GM23248 (cell line): ENCODE data around the gene LYRM4. TPM values are rescaled to one million over a fixed set of nuclear protein-coding genes. Genes with fewer than 3 reads are reported as not detected.

Source experiments
- DNase-seq: peaks from one replicate; pipeline ENCODE4 v3.0.0-alpha.2; 2015
- H2AFZ ChIP-seq: fragments of 200-600 bp; sonication (generic); 2 replicates; pipeline ENCODE4 v1.6.1; 2016; ENCODE audit warnings: antibody characterized with exemption
- H3F3A ChIP-seq: fragments of 200-600 bp; sonication (generic); 2 replicates; pipeline ENCODE4 v1.6.1; 2016; ENCODE audit warnings: mild to moderate bottlenecking, antibody characterized with exemption, mixed run types; ENCODE audit not compliant: insufficient read depth
- H3K27ac ChIP-seq: fragments of 200-600 bp; sonication (generic); 2 replicates; pipeline ENCODE4 v1.5.1; 2016; ENCODE audit warnings: mild to moderate bottlenecking
- H3K27me3 ChIP-seq: fragments of 200-600 bp; sonication (generic); replicated peaks from 2 replicates; pipeline ENCODE4 v1.6.1; 2016; ENCODE audit warnings: mild to moderate bottlenecking; ENCODE audit not compliant: insufficient read depth
- H3K36me3 ChIP-seq: fragments of 200-600 bp; sonication (generic); 2 replicates; pipeline ENCODE4 v1.6.1; 2016; ENCODE audit warnings: low read depth, mild to moderate bottlenecking
- H3K4me1 ChIP-seq: fragments of 200-600 bp; sonication (generic); 2 replicates; pipeline ENCODE4 v1.6.1; 2016; ENCODE audit warnings: mild to moderate bottlenecking; ENCODE audit not compliant: insufficient read depth
- H3K4me2 ChIP-seq: fragments of 200-600 bp; sonication (generic); one replicate; pipeline ENCODE4 v1.6.1; 2016; ENCODE audit warnings: mild to moderate bottlenecking; ENCODE audit not compliant: unreplicated experiment
- H3K4me3 ChIP-seq: fragments of 200-600 bp; sonication (generic); 2 replicates; pipeline ENCODE4 v1.5.1; 2016; ENCODE audit warnings: mild to moderate bottlenecking
- H3K79me2 ChIP-seq: fragments of 200-600 bp; sonication (generic); 2 replicates; pipeline ENCODE4 v1.6.1; 2016; ENCODE audit warnings: mild to moderate bottlenecking; ENCODE audit not compliant: insufficient read depth
- H3K9ac ChIP-seq: fragments of 200-600 bp; sonication (generic); 2 replicates; pipeline ENCODE4 v1.6.1; 2016; ENCODE audit warnings: mild to moderate bottlenecking
- H3K9me2 ChIP-seq: fragments of 200-600 bp; sonication (generic); 2 replicates; pipeline ENCODE4 v1.6.1; 2016; ENCODE audit warnings: mixed run types, mild to moderate bottlenecking, moderate library complexity; ENCODE audit not compliant: insufficient read depth
- H3K9me3 ChIP-seq: fragments of 200-600 bp; sonication (generic); one replicate; pipeline ENCODE4 v1.6.1; 2017; ENCODE audit warnings: low read depth
- H4K20me1 ChIP-seq: fragments of 200-600 bp; sonication (generic); 2 replicates; pipeline ENCODE4 v1.6.0; 2016; ENCODE audit not compliant: insufficient read depth
- EZH2 ChIP-seq: fragments of 200-600 bp; sonication (generic); IDR thresholded peaks from 2 replicates; pipeline ENCODE4 v1.6.1; 2018; ENCODE audit warnings: antibody characterized with exemption, mild to moderate bottlenecking; ENCODE audit not compliant: insufficient read depth, poor library complexity, severe bottlenecking
- EZH2phosphoT487 ChIP-seq: fragments of 200-600 bp; sonication (generic); IDR thresholded peaks from 2 replicates; pipeline ENCODE4 v1.6.1; 2018; ENCODE audit warnings: antibody characterized with exemption, moderate library complexity, mild to moderate bottlenecking, low read depth; ENCODE audit not compliant: insufficient read depth
- WGBS, 2 experiments: methylation state at CpG; one replicate each; pipeline ENCODE4 v1.1.6; 2015 to 2017; ENCODE audit warnings: low lambda C conversion rate in 2 of 2, low coverage in 1 of 2; ENCODE audit errors: missing lambda C conversion rate in 2 of 2; 5-methylcytosine and 5-hydroxymethylcytosine counted together
- in situ Hi-C: fragments of 300-500 bp; cut with MboI; formaldehyde crosslinking; loops from 2 replicates; pipeline ENCODE4 v1.15.0; 2020
- polyA plus RNA-seq: library from polyadenylated mRNA; unstranded; fragments of >200 nt; fragmentation: Nextera tagmentation; extraction: Ambion mirVana; gene quantifications from 2 replicates; pipeline ENCODE4 v1.2.1, GENCODE V29; 2016
- total RNA-seq: library from RNA; depleted of rRNA; stranded (reverse); fragments of >200 nt; shearing (Covaris generic); gene quantifications from 2 replicates; pipeline ENCODE4 v1.2.3, GENCODE V29; 2014

LYRM4 gene
- total and polyA plus RNA-seq, 2 experiments from 2014 or later, result 27.1 to 28.0 TPM

GRCh38 chr6:5160206-5160605 is 100.5 kb downstream of the LYRM4 start:
- H3K9me3 ChIP-seq, result no peaks in the 10 kb centered on the region
- H3K27me3 ChIP-seq, result no peaks in the 10 kb centered on the region
- no peaks in the 10 kb centered on the region for H4K20me1 ChIP-seq
- TF ChIP-seq EZH2, result no peak
- TF ChIP-seq EZH2phosphoT487, result no peak
- H3K36me3 ChIP-seq, result no peaks in the 10 kb centered on the region
- no peak overlapping the region for H3K27ac ChIP-seq
- no peak overlapping the region for H3K4me3 ChIP-seq
- H3K79me2 ChIP-seq, result 0 out of 2 replicates have a peak, but pooled peaks cover 1% of the 10 kb centered on the region
- H2AFZ ChIP-seq, result no peak overlapping the region
- H3K9me2 ChIP-seq, result no peaks in the 10 kb centered on the region
- 76 to 84% methylated on average over 4 of the region's 4 CpGs for WGBS, 2 experiments
- H3K9ac ChIP-seq, result no peak overlapping the region
- H3K4me2 ChIP-seq, result no peak overlapping the region
- in situ Hi-C loops, result no loop called here
- H3K4me1 ChIP-seq, result no peaks in the 10 kb centered on the region
- no peak for DNase-seq
- H3F3A ChIP-seq, result no peaks in the 10 kb centered on the region

- Histone ChIP-seq H3K4me3 (no peak overlapping the region), H2AFZ (no peak overlapping the region), H4K20me1 (no peaks in the 10 kb centered on the region), H3K36me3 (no peaks in the 10 kb centered on the region), H3K4me1 (no peaks in the 10 kb centered on the region), H3K27me3 (no peaks in the 10 kb centered on the region), H3K9me3 (no peaks in the 10 kb centered on the region), H3K9ac (no peak overlapping the region), H3K27ac (no peak overlapping the region), H3F3A (no peaks in the 10 kb centered on the region), H3K9me2 (no peaks in the 10 kb centered on the region), H3K79me2 (0 out of 2 replicates have a peak, but pooled peaks cover 4% of the 10 kb centered on the region), H3K4me2 (no peak overlapping the region)
- in situ Hi-C loops, result no loop called here
- 54 to 67% methylated on average over 1 of the region's 1 CpG for WGBS, 2 experiments
- no peak for DNase-seq
- no peak for TF ChIP-seq EZH2
- TF ChIP-seq EZH2phosphoT487, result no peak
Measured at GRCh38 chr6:5159162-5159561, 101.6 kb downstream of the LYRM4 start.

- TF ChIP-seq EZH2 (no peak), EZH2phosphoT487 (no peak)
- WGBS, 2 experiments, result 62 to 67% methylated on average over 3 of the region's 3 CpGs
- no peak overlapping the region for H3K9ac ChIP-seq
- no peak overlapping the region for H3K4me3 ChIP-seq
- H3K27me3 ChIP-seq, result no peaks in the 10 kb centered on the region
- no peak overlapping the region for H3K27ac ChIP-seq
- H4K20me1 ChIP-seq, result no peaks in the 10 kb centered on the region
- 0 out of 2 replicates have a peak, but pooled peaks cover 4% of the 10 kb centered on the region for H3K79me2 ChIP-seq
- no peak overlapping the region for H2AFZ ChIP-seq
- no peak for DNase-seq
- in situ Hi-C loops, result no loop called here
- H3K4me2 ChIP-seq, result no peak overlapping the region
- H3K9me3 ChIP-seq, result no peaks in the 10 kb centered on the region
- 0 out of 2 replicates have a peak, but pooled peaks cover 4% of the 10 kb centered on the region for H3F3A ChIP-seq
- no peaks in the 10 kb centered on the region for H3K4me1 ChIP-seq
- no peaks in the 10 kb centered on the region for H3K9me2 ChIP-seq
- H3K36me3 ChIP-seq, result no peaks in the 10 kb centered on the region
Measured at GRCh38 chr6:5158180-5158579, 102.6 kb downstream of the LYRM4 start.

GRCh38 chr6:5157621-5158138 is 103.1 kb downstream of the LYRM4 start:
- Histone ChIP-seq H3K4me2 (no peak overlapping the region), H3K79me2 (0 out of 2 replicates have a peak, but pooled peaks cover 4% of the 10 kb centered on the region), H4K20me1 (no peaks in the 10 kb centered on the region), H3K36me3 (no peaks in the 10 kb centered on the region), H3K9me3 (no peaks in the 10 kb centered on the region), H3K27me3 (no peaks in the 10 kb centered on the region), H3K27ac (no peak overlapping the region), H2AFZ (no peak overlapping the region), H3K9me2 (no peaks in the 10 kb centered on the region), H3K4me1 (peaks cover 2% of the 10 kb centered on the region), H3K9ac (no peak overlapping the region), H3F3A (peaks cover 9% of the 10 kb centered on the region; the same call in 1 of the 2 replicates), H3K4me3 (no peak overlapping the region)
- DNase-seq, result no peak
- in situ Hi-C loops, result no loop called here
- no peak for TF ChIP-seq EZH2
- no peak for TF ChIP-seq EZH2phosphoT487
- 76 to 78% methylated on average over 10 of the region's 10 CpGs for whole genome bisulfite sequencing, 2 experiments
